SK-N-MC (cell line): ENCODE data around the gene CPA5.
"Not testable (repeated sequence)": the region's sequence is repeated elsewhere in the genome, so short reads cannot be mapped to it uniquely, and the experiment has no call there.

Source experiments
- EZH2 ChIP-seq: fragments of 200-600 bp; sonication (generic); IDR thresholded peaks from one replicate; pipeline ENCODE4 v1.6.1; 2017; ENCODE audit warnings: antibody characterized with exemption
- FOXP2 ChIP-seq: optimal IDR thresholded peaks from 2 replicates; pipeline ENCODE3; 2011; ENCODE audit warnings: mild to moderate bottlenecking, moderate library complexity; ENCODE audit not compliant: insufficient read depth; ENCODE audit errors: extremely low read length, control extremely low read depth
- POLR2AphosphoS5 ChIP-seq: IDR thresholded peaks from 2 replicates; pipeline ENCODE4 v1.6.1; 2012; ENCODE audit warnings: mild to moderate bottlenecking, low read depth, low read length, borderline replicate concordance

DNA sequence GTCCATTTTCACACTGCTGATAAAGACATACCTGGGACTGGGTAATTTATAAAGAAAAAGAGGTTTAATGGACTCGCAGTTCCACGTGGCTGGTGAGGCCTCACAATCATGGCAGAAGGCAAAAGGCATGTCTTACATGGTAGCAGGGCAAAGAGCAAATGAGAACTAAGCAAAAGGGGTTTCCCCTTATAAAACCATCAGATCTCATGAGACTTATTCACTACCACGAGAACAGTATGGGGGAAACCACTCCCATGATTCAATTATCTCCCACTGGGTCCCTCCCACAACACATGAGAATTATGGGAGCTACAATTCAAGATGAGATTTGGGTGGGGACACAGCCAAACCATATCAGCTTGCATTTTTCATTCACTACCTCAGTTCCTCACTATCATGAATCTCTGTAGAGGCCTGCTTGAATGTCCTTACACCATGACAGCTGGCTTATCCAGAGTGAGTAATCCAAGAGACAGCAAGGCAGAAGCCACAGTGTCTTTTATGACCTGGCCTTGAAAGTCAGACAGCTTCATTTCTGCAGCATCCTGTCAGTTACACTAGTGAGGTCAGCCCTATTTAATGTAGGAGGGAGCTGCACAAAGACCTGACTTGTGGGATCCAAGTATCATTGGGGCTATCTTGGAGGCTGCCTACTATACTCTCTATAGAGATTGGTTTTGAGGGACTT, 22.9 kb upstream of the CPA5 start:
- TF ChIP-seq POLR2AphosphoS5, EZH2, FOXP2: not testable (repeated sequence)
